ENCODE data around the gene ADAMTS14. TPM values are rescaled to one million over a fixed set of nuclear protein-coding genes. Genes with fewer than 3 reads are reported as not detected.

The ADAMTS14 gene
- total RNA-seq, 1 experiment from 2014 or later = 2.7 TPM

DNA sequence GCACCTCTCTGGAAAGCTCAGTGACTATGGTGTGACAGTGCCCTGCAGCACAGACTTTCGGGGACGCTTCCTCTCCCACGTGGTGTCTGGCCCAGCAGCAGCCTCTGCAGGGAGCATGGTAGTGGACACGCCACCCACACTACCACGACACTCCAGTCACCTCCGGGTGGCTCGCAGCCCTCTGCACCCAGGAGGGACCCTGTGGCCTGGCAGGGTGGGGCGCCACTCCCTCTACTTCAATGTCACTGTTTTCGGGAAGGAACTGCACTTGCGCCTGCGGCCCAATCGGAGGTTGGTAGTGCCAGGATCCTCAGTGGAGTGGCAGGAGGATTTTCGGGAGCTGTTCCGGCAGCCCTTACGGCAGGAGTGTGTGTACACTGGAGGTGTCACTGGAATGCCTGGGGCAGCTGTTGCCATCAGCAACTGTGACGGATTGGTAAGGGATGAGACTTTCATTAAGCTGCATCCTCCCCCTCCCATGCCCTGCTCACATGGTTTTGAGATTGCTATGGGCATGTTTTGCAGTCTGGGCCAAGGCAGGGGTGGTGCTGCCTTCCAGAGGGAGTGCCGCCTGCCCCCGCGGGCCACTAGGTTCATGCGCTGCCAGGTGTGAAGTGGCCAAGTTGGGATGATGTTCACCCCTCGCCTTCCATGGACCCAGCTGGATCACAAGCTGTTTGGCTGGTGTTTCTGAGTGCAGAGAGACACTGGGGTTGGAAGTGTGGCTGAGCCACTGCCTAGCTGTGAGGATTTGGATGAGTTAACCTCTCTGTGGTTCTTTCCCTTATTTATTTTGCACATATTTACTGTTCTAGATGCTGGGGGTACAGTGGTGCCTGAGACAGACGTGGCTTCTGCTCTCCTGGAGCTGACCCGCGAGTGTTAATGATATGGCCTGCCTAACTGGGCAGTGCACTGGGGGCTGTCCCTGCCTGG is 2.5 kb downstream of the ADAMTS14 start:
- peak; percentile 44 for DNase-seq (ENCODE audit: low read depth)

DNA sequence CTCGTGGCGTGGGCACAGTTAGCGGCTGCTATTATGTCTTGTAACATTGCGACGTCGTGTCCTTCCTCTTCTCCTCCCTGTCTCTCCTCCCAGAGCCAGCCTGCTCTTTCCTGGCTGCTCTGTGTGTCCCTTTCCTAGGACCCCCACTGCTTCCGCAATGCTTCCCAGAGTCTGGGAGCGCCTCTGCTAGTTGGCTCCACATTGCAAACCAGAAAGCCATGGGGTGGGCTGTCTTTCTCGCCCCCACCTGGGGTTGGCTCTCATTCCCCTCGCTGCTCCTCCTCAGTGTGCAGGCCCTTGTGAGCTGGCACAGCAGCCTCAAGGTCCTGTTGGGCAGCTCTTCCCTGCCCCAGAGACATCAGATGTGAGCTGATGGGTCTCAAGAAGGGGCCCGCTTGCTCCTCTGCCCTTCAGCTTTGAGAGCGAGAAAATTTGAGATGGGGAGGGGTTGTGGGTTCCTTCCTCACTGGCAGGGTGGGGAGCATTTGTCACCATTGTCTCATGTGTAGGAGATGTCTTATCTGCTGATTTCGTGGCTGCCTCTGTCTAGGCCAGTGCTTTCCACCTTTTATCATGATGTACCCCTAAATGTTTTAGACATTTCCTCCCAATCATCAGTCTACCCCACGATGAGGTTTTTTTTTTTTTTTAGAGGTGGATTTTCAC is 3.3 kb downstream of the ADAMTS14 start:
- no peak for DNase-seq (ENCODE audit: low read depth)

DNA sequence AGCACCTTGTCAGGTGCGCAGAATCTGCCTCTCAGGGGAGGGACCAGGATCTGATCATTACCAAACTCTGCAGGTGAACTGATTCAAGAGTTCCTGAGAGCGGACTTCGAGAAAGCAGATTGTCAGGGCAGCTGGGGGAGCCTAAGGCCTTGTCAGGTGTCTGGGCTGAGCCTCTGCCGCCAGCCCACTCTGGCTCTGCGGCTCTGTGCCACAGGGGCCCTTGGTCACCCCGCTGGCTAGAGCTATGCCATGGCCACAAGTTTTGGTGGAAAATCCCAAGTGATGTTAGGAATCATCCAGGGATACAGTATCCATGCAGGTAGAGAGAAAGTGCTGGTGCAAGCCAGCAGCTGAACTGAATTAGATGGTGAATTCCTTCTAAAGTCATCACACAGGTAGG is 4.2 kb downstream of the ADAMTS14 start:
- DNase-seq (ENCODE audit: low read depth) = no peak

DNA sequence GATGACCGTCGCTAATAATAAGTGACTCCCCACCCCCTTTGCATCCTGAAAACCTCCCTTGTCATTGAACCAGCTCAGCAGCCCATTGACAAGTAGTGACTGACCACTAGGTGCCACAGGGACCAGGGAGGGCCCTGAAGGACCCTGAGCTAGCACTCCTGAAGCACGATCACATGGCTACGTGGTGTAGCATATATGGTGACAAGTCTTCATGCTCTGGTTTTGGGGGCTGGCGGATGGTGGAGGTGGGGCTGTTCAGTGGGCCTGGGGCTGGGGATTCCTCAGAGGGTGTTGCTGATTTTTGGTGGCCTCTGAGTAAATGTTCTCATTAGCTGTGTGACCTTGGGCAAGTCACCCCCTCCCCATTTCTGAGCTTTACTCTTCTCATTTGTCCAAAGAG is 4.7 kb downstream of the ADAMTS14 start:
- DNase-seq (ENCODE audit: low read depth) = no peak

DNA sequence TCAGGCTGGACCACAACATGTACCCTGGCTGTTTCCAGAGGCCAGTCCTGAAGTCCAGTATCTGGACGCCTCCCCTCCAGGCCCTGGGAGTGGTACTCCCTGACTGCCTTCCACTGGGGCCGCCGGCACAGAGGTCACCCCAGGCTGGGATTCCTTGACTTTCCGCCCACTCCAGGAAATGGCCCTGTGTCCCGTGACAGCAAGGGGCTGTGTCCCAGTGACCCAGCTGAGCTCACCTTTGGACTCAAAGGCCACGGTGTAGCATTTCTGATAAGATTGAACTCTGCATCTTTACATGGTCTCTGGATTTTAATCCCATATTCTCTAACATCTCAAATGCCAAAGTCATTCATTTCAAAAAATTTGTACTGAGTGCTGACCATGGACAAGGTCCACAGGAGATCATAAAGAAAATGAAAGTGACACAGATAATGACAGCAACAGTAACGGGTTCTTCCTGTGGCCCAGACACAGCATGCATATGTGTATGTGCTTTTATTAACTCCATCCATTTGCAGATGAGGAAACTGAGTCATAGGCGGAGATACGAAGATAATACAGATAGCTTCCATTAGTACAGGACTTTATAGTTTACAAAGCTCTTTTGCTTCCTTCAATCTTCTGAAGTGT is 5.4 kb downstream of the ADAMTS14 start:
- DNase-seq (ENCODE audit: low read depth) = no peak

DNA sequence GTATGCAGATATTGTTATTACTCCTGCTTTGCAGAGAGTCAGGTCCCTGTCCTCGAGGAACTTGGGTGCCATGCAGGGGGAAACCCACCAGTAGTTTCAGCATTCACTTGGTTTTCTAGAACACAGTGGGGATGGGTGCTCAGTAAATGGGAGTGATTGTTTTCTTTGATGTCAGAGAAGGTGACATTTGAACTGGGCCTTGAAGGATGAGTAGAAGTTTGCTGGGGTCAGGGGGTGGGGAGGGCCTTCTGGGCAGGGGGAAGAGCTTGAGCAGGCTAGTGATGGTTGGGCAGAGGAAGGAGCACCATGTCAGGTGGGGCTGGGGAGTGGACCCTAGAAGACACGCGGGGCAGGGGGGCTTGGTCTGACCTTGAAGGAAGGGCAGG is 5.9 kb downstream of the ADAMTS14 start:
- DNase-seq (ENCODE audit: low read depth) = no peak

DNA sequence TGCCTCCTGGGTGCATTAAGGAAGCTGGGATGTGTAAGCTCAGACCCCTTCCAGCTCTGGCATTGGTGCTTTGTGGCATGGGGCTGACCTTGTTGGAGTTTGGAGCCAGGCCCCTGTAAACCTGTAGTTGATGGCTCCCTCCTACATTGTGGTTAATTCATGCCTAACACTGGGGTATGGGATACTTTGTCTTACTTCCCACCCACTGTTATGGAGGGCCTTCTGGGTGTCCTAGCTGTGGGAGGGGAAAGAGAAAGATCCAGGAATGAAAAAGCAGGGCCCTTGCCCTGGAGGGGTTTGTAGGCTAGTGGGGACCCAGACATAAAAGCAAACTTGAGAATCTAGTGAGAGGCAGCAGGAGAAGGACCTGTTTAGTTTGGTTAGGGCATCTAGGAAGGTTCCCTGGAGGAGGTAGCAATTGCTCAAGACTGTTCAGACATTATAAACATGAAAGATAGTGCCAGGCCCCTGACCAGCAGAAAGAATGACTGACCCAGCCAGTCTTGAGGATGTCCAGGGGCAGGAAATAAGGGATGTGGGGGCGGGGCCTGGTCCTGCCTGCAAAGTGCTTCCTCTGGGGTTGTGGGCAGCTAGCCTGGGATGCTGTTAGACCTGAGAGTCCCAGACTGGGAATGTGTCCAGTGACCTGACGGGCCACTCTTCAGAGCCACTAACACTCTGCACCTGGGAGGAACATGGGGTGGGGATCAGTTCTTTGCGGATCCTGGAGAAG is 6.6 kb downstream of the ADAMTS14 start:
- no peak for DNase-seq (ENCODE audit: low read depth)

DNA sequence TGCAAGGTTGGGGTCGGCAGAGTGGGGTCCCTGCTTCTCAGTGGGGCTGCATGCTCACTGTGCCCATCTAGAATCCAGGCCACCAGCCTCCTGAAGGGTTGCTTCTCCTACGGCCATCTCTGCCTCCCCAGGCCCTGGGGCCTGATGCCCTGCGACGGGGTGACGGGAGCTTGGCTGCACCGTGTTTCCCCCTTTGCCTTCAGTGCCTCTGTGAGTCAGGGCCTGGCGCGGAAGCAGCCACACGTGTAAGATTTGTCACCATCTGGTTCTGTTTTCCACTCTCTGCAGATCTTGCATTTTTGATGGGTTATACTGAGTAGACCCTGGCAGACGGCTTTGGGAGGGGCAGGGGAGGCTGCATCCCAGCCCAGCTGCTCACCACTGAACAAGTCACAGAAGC is 7.2 kb downstream of the ADAMTS14 start:
- DNase-seq (ENCODE audit: low read depth) = no peak

DNA sequence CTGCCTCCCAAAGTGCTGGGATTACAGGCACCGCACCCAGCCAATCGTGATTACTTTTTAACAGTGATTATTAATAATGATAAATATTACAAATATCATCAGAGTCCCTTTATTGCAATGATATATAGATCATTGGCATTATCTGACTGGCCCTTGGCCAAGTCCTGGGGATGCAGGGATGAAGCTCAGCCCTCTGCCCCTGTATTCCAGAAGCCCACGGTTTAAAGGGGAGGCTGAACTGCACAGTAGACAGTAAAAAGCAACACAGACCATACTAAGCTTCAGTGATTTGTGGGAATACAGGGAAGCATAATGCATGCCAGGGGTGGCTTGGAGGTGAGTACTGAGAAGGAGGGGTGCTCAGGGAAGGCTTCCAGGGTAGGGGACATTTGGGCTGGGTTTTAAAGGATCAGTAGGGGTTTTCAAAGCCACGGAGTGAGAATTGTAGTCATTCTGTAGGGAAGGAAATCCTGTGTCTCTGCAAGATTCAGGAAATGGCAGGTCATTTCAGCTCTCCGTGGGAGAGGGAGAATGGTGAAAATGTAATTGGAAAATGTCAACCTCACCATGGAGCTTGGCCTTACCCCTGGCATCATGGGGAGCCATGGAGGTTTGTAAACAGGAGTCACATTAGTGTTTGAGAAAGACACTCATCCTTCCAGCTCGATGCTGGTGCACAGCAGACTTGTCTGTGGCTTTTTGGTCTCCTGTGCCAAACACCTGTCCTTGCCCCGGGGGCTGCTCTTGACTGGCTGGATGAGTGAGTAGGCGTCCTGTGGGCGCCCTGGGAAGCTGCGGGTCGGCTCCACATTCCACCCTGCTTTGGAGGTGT is 8.8 kb downstream of the ADAMTS14 start:
- peak; percentile 53 for DNase-seq (ENCODE audit: low read depth)

DNA sequence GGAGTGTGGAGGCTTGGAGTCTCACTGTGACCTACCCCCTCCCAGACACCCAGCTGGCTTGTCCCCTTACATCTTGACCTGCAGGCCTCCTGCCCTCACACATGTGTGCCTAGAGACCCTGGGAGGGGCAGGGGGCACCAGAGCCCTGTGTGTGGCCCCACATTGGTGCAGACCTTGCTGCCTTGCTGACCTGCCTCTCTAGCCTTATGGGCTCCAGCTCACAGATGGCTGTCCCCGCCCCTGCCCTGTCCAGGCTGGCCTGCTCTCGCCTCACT is 9.4 kb downstream of the ADAMTS14 start:
- DNase-seq (ENCODE audit: low read depth) = no peak

DNA sequence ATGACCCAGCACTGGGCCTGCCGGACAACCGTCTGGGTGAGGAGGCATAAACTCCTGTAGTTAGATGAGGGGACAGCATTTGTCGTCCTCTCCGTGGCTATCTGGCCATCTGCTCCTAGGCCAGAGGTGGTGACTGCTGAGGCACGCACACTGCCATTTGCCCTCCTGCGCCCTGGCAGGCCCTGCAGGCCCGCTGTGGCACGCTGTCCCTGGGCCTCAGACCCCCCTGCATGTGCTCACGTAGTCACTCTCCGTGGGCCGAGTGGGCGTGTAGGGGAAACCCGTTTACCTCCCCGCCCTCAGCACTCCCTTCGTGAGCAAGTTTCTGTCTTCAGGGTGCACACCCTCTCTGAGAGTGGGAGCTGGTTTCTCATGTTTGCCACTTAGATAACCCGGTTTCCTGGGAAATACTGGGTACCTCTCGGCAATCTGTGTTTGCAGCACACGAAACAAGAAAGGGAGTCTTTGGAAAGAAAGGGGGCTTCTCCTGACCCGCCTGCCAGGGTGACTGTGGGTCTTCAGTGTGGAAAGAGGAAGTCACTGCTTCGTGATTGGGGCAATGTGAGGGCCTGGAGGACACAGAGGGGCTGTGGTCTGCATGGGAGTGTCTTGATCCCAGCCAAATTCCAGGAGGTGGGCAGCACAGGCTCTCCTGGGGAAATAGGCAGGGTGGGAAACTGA is 10.8 kb downstream of the ADAMTS14 start:
- no peak for DNase-seq (ENCODE audit: low read depth)

DNA sequence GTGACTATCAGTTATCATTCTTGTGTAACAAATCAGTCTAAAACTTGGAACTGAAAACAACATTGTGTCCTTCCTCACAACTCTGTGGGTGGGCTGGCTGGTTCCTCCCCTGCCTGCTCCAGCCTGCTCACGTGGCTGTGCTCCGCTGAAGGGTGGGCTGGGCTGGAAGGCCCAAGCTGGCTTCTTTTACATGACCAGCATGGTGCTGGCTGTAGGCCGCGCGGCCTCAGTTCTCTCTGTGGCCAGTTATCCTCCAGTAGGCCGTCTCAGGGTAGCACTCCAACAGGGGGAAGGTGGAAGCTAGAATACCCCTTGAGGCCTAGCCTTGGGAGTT is 11.3 kb downstream of the ADAMTS14 start:
- DNase-seq (ENCODE audit: low read depth) = no peak

DNA sequence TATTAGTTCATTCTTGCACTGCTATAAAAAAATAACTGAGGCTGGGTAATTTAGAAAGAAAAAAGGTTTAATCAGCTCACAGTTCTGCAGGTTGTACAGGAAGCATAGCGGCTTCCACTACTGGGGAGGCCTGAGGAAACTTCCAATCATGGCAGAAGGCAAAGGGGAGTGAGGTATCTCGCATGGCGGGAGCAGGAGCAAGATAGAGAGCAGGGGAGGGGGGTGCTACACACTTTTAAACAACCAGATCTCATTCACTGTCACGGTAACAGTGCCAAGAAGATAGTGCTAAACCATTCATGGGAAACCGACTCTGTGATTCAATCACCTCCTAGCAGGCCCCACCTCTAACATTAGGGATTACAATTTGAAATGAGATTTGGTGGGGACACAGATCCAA is 11.6 kb downstream of the ADAMTS14 start:
- no peak for DNase-seq (ENCODE audit: low read depth)

DNA sequence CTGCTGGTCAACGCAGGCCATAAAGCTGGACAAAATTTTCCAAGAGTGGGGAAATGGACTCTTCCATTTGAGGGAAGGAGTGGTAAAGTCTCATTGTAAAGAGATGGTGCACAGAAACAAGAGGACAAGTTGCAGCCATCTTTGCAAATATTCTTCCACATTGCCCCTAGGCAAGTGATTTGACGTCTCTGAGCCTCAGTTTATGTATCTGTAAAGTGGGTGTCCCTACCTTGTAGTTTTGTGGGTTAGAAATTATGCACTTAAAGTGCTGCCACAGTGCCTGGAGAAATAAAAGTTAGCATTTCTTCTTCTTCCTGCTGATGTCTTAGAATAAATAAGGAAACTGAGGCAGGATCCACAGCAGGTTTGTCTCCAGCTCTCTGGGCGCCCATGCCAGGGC is 12.1 kb downstream of the ADAMTS14 start:
- no peak for DNase-seq (ENCODE audit: low read depth)

DNA sequence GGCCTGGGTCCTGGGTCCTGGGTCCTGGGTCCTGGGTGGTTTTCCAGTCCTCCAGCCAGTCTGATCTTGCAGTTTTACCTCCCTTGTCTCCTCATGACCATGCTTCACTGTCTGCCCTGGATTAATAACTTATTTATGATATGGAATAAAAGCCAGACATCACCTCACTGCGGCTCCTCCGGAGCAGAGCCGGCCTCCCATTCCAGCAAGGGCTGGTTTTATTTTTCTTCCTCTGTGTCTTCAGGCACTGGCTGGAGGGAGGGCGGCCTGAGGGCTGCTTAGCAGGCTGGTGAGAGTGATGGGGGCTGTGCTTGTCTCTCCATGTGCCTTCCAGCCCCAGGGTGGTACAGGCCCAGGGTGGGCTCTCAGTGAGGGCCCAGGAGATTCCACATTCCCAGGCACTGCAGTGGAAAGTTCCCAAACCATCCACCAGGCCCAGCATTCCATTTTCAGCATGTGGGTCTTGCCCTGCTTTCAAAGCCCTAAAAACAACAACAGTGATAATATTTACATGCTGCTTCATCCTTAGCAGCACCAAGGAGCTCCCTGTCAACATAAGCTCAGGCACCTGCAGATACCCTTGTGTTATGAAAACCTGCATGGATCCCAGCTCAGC is 12.6 kb downstream of the ADAMTS14 start:
- no peak for DNase-seq (ENCODE audit: low read depth)

DNA sequence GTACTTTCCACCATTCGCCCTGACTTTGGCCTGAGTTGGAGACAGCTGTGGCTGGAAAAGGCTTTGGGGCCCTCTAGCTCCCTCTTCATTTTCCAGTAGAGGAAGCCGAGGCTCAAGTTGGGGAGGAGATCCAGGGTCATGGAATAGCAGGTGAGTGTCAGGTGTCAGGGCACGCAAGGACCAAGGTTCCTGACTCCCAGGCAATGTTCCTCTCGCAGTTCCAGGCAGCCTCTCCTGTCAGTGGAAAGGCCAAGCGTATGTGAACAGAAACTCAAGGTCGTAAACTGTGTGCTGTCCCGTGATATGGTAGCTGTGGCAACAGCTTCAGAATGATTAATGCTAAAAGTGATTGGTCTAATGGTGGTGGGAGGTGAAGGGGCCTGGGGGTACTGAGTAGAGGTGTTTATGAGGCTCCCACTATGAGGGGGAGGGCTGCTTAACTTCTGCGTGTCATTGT is 13.2 kb downstream of the ADAMTS14 start:
- DNase-seq (ENCODE audit: low read depth) = no peak

DNA sequence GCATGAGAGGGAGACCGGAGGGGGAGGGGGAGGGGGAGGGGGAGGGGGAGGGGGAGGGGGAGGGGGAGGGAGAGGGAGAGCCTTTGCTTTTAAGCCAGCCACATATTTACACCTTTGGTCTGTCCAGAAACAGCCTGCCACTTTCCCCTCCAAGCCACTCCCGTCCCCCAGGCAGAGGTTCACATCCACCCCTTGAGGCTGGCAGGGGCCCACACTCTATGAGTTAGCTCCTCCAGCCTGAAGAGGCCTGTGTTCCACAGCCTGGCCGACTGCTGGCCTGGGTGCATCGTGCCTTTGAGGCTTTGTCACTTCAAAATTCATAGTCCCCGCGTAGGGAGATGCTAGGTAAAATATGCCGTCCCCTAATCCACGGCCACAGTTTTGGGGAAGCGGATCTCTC is 16.5 kb downstream of the ADAMTS14 start:
- no peak for DNase-seq (ENCODE audit: low read depth)

DNA sequence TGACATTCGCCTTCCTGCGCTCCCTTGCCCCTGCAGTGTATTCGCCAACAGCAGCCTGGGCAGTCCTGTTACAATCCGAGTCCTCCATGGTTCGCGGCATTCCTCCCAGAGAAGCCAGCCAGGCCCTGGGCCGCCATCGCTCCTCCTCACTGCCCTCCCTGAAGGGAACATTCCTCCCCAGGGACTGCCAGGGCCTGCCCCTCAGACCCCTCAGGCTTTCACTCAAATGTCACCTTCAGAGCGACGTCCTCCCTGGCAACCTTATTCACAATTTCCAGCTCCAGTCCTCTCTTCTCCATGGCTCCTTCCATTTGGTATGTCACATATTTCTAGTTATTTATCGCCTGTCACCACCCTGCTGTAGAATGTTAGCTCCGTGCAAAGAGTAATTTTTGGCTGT is 17.4 kb downstream of the ADAMTS14 start:
- no peak for DNase-seq (ENCODE audit: low read depth)

DNA sequence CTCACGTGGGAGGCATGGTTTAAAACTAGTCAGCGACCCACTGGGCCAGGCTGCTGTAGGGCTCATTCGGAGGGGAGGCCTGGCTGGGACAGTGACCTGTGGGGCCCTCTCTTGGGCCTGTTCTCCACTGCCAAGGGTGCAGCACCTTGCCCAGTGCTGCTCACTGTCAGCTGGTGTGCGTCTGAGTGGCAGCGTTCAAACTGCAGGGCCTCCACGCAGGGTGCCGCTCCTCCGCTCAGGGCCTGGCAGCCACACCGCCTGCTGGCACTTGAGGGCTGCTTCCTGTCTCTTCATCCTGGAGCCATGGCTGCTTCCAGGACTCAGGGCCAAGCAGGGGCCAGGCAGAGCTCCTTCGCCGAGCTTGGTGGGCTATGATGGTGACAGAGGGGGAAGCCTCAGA is 18.3 kb downstream of the ADAMTS14 start:
- no peak for DNase-seq (ENCODE audit: low read depth)

DNA sequence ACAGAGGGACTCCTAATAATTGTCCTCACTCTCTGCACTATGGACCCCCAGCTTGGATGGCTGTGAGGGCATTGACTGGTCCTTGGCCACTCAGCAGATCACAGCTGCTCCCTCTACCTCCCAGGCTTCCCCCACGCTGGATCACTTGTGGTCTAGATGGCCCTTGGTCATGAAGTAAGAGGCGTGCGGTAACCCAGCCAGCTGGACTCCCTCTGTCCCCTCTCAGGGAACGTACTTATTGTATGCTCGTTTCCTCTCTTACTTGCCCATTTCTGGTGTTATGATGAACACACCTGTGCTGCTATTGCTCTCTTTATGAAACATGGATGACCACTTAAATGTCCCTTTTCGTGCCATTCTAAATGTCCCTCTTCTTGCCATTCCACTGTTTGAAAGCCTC is 19.3 kb downstream of the ADAMTS14 start:
- DNase-seq (ENCODE audit: low read depth) = no peak
